Fibroblast of peridontal ligament (primary cell): ENCODE results near the gene GZF1.
A peak's percentile ranks its signal among the peaks of the same experiment; 100 is the strongest.

Source experiments
- DNase-seq: peaks from one replicate; pipeline ENCODE4 v3.0.0-alpha.2; 2010; ENCODE audit errors: extremely low read depth

The GZF1 gene

GRCh38 chr20:23407781-23408464 lies 45.9 kb downstream of the GZF1 start:
- DNase-seq, result no peak

GRCh38 chr20:23408957-23409356 lies 47.0 kb downstream of the GZF1 start:
- no peak for DNase-seq

- no peak for DNase-seq
Measured at GRCh38 chr20:23409800-23410199, 47.8 kb downstream of the GZF1 start.

GRCh38 chr20:23410916-23411695 lies 49.1 kb downstream of the GZF1 start:
- peak; percentile 38 for DNase-seq

GRCh38 chr20:23412026-23412425 lies 50.0 kb downstream of the GZF1 start:
- peak; percentile 49 for DNase-seq

- DNase-seq, result no peak
Measured at GRCh38 chr20:23413862-23414422, 52.0 kb downstream of the GZF1 start.

- no peak for DNase-seq
Measured at GRCh38 chr20:23414526-23415188, 52.7 kb downstream of the GZF1 start.

- DNase-seq, result no peak
Measured at GRCh38 chr20:23415555-23415954, 53.6 kb downstream of the GZF1 start.

GRCh38 chr20:23415959-23416583 lies 54.1 kb downstream of the GZF1 start:
- no peak for DNase-seq

GRCh38 chr20:23417861-23418260 lies 55.9 kb downstream of the GZF1 start:
- no peak for DNase-seq

GRCh38 chr20:23419657-23419994 lies 57.6 kb downstream of the GZF1 start:
- no peak for DNase-seq

GRCh38 chr20:23419995-23420901 lies 58.3 kb downstream of the GZF1 start:
- peak; percentile 78 for DNase-seq

GRCh38 chr20:23420943-23421931 lies 59.3 kb downstream of the GZF1 start, which contains the start of gene NAPB:
NAPB (minus strand) TSS chr20:23421488; CDS start chr20:23421402, 86 bp downstream.
- peak; percentile 84 for DNase-seq
